GM12878 (cell line): Measurements from ENCODE around the gene SAMD1. TPM values are rescaled to one million over a fixed set of nuclear protein-coding genes. Genes with fewer than 3 reads are reported as not detected.

Experiments used
- ATAC-seq: fragments of 200-7000 bp; cut with Tn5 transposase; 3 replicates; pipeline ENCODE4 v1.9.1; 2020; ENCODE audit warnings: mild to moderate bottlenecking, moderate library complexity
- BruUV-seq: library from RNA; stranded (reverse); fragments of 400-500 nt; replicated peaks from 2 replicates; lab custom pipeline; 2021; lab: Mats Ljungman, UMichigan
- CTCF ChIA-PET: fragments of 300-600 bp; sonication (Branson Sonifier 250); formaldehyde crosslinking; extraction: SDS; loops from one replicate; lab custom pipeline; 2021; ENCODE audit warnings: inconsistent platforms; lab: Yijun Ruan, JAX
- POLR2A ChIA-PET: fragments of 350-600 bp; formaldehyde crosslinking; extraction: SDS; loops from one replicate; lab custom pipeline; 2021; ENCODE audit warnings: inconsistent platforms; lab: Charles Lee
- RAD21 ChIA-PET: fragments of 300-600 bp; sonication (Branson Sonifier 250); formaldehyde crosslinking; loops from one replicate; lab custom pipeline; 2023; ENCODE audit warnings: antibody characterized with exemption; ENCODE audit not compliant: unreplicated experiment; lab: Charles Lee
- SMC1A ChIA-PET: fragments of 300-600 bp; sonication (Branson Sonifier 250); formaldehyde crosslinking; loops from one replicate; lab custom pipeline; 2023; ENCODE audit not compliant: unreplicated experiment, uncharacterized antibody; lab: Charles Lee
- DNase-seq: peaks from one replicate; pipeline ENCODE4 v3.0.0-alpha.2; 2011; ENCODE audit warnings: low read depth, low spot score
- FAIRE-seq: peaks from 3 replicates; lab custom pipeline; 2011; peaks lifted over from hg19 to GRCh38; lab: Jason Lieb, UNC
- H2AFZ ChIP-seq: 2 replicates; pipeline ENCODE4 v1.6.0; 2011; ENCODE audit warnings: low read depth, low read length, control low read depth; ENCODE audit not compliant: control insufficient read depth
- H3K27ac ChIP-seq: 2 replicates; pipeline ENCODE4 v1.5.1; 2011; ENCODE audit warnings: control low read depth; ENCODE audit not compliant: control insufficient read depth, insufficient read depth
- H3K27me3 ChIP-seq, 2 experiments: replicated peaks in 1 of 2; 2 replicates each; pipeline versions ENCODE4 v1.6.0 to v1.6.1; 2011; ENCODE audit warnings: low read length in 1 of 2; ENCODE audit not compliant: control insufficient read depth in 2 of 2, insufficient read depth in 2 of 2
- H3K36me3 ChIP-seq, 2 experiments: 2 replicates each; pipeline ENCODE4 v1.5.1; 2011; ENCODE audit warnings: low read length in 1 of 2; ENCODE audit not compliant: control insufficient read depth in 2 of 2, insufficient read depth in 2 of 2
- H3K4me1 ChIP-seq: 2 replicates; pipeline ENCODE4 v1.6.1; 2011; ENCODE audit warnings: mild to moderate bottlenecking, low read length, moderate library complexity, mixed read lengths; ENCODE audit not compliant: control insufficient read depth, insufficient read depth
- H3K4me2 ChIP-seq: 2 replicates; pipeline ENCODE4 v1.6.0; 2011; ENCODE audit warnings: control low read depth; ENCODE audit not compliant: control insufficient read depth, insufficient read depth
- H3K4me3 ChIP-seq: fragments of 200-600 bp; sonication (generic); 2 replicates; pipeline ENCODE4 v1.5.1; 2016
- H3K79me2 ChIP-seq: 2 replicates; pipeline ENCODE4 v1.6.0; 2011; ENCODE audit warnings: low read length; ENCODE audit not compliant: control insufficient read depth, insufficient read depth
- H3K9ac ChIP-seq: 2 replicates; pipeline ENCODE4 v1.8.0; 2011; ENCODE audit warnings: low read length, control low read depth, mixed read lengths; ENCODE audit not compliant: control insufficient read depth, insufficient read depth
- H3K9me3 ChIP-seq: replicated peaks from 3 replicates; pipeline ENCODE4 v1.5.1; 2011; ENCODE audit warnings: mild to moderate bottlenecking, low read length; ENCODE audit not compliant: control insufficient read depth, insufficient read depth
- H4K20me1 ChIP-seq: 2 replicates; pipeline ENCODE4 v1.6.0; 2011; ENCODE audit not compliant: control insufficient read depth, insufficient read depth
- CREB1 ChIP-seq: IDR thresholded peaks from 2 replicates; pipeline ENCODE4 v1.6.1; 2012; ENCODE audit warnings: low read depth, mild to moderate bottlenecking, inconsistent platforms
- JUNB ChIP-seq: IDR thresholded peaks from 2 replicates; pipeline ENCODE4 v1.6.1; 2016; ENCODE audit warnings: antibody characterized with exemption, mild to moderate bottlenecking
- KAT2A ChIP-seq: conservative IDR thresholded peaks from 2 replicates; pipeline ENCODE4 v1.6.1; 2011; ENCODE audit warnings: low read depth, low read length; ENCODE audit not compliant: control insufficient read depth
- KDM1A ChIP-seq: fragments of 200-600 bp; sonication (generic); IDR thresholded peaks from 2 replicates; pipeline ENCODE4 v1.6.1; 2016; ENCODE audit warnings: borderline replicate concordance
- NFXL1 ChIP-seq: fragments of 450-650 bp; IDR thresholded peaks from 2 replicates; pipeline ENCODE4 v1.6.1; 2017; ENCODE audit warnings: antibody characterized with exemption, mild to moderate bottlenecking, borderline replicate concordance
- RAD21 ChIP-seq: IDR thresholded peaks from 2 replicates; pipeline ENCODE4 v1.6.1; 2011; ENCODE audit warnings: mild to moderate bottlenecking, low read depth, low read length, moderate library complexity; ENCODE audit not compliant: insufficient read depth
- SREBF1 ChIP-seq: IDR thresholded peaks from 2 replicates; pipeline ENCODE4 v1.6.1; 2012; ENCODE audit warnings: mild to moderate bottlenecking, low read length
- STAT3 ChIP-seq: IDR thresholded peaks from 2 replicates; pipeline ENCODE4 v1.6.1; 2011; ENCODE audit warnings: low read depth, low read length, improper control_type of control experiment
- WRNIP1 ChIP-seq: IDR thresholded peaks from 2 replicates; pipeline ENCODE4 v1.6.1; 2011; ENCODE audit warnings: low read depth, low read length, improper control_type of control experiment, borderline replicate concordance
- WGBS: methylation state at CpG from one replicate; pipeline ENCODE4 v1.1.6; 2016; ENCODE audit warnings: low lambda C conversion rate; ENCODE audit not compliant: insufficient replicate concordance, insufficient coverage; ENCODE audit errors: missing lambda C conversion rate; 5-methylcytosine and 5-hydroxymethylcytosine counted together
- in situ Hi-C: fragments of 300-500 bp; cut with MboI; formaldehyde crosslinking; loops from 9 replicates; pipeline ENCODE4 v1.14.3; 2018; ENCODE audit warnings: mixed read lengths
- intact Hi-C: fragments of 100-400 bp; cut with micrococcal nuclease; formaldehyde crosslinking; loops from one replicate; pipeline ENCODE4 v1.14.2; 2022; ENCODE audit not compliant: unreplicated experiment
- polyA plus RNA-seq, 11 experiments: library from polyadenylated mRNA; depleted of rRNA in 4 of 11; unstranded in 6 of 11; stranded (reverse) in 5 of 11; fragments of >200 nt; fragmentation: Nextera tagmentation in 4 of 11; fragmentation: Illumina TruSeq in 1 of 11; extraction: Ambion mirVana in 4 of 11; extraction: Trizol in 1 of 11; gene quantifications; 1 replicate in 1 of 11; 2 replicates in 10 of 11; pipeline versions ENCODE4 v1.2.1 to v1.2.3, GENCODE V29; 2011 to 2016; ENCODE audit warnings: inconsistent platforms in 2 of 11, missing spikeins in 2 of 11, low read depth in 1 of 11
- total RNA-seq, 4 experiments: library from RNA; depleted of rRNA in 3 of 4; stranded (reverse); fragments of >200 nt in 3 of 4; fragmentation: Illumina TruSeq in 1 of 4; extraction: Trizol in 1 of 4; gene quantifications; 2 replicates each; pipeline versions ENCODE4 v1.2.1 to v1.2.3, GENCODE V29; 2013 to 2021

The SAMD1 gene
- total and polyA plus RNA-seq, 10 of the 15 experiments (the other 5 are each of a cell fraction or from before 2014, with no cell fraction given), result 3.0 to 71.7 (median 19.3) TPM

- no peaks in the 10 kb centered on the region for H3K4me1 ChIP-seq
- SMC1A ChIA-PET, result no interaction called here
- no peaks in the 10 kb centered on the region for H3K27me3 ChIP-seq
- no peak overlapping the region for H2AFZ ChIP-seq
- BruUV-seq, result no TSS peak
- H3K4me2 ChIP-seq, result no peak overlapping the region
- no peaks in the 10 kb centered on the region for H4K20me1 ChIP-seq
- H3K9ac ChIP-seq, result no peak overlapping the region
- CTCF ChIA-PET, result interaction anchor here (1.1 to 2.2 kb wide), 2 partner anchors 12 to 29 kb away, joined by 5 to 12 read pairs; no protein-coding TSS in a partner anchor
- no peak for DNase-seq
- POLR2A ChIA-PET, result no interaction called here
- no peak for FAIRE-seq
- WGBS, result 94% methylated on average over 10 of the region's 10 CpGs
- no peaks in the 10 kb centered on the region for H3K9me3 ChIP-seq
- intact Hi-C loops (no loop called here), in situ Hi-C loops (no loop called here)
- RAD21 ChIA-PET, result no interaction called here
- H3K79me2 ChIP-seq, result no peaks in the 10 kb centered on the region
- TF ChIP-seq CREB1, result no peak
- no peak for TF ChIP-seq NFXL1
- no peak for TF ChIP-seq KAT2A
- TF ChIP-seq KDM1A, result no peak
- no peak for TF ChIP-seq STAT3
- TF ChIP-seq WRNIP1, result no peak
- no peak for TF ChIP-seq RAD21
- no peak for TF ChIP-seq SREBF1
- TF ChIP-seq JUNB, result no peak
- TF ChIP-seq, all 136 proteins: peak for 0
- no peak for ATAC-seq
- Histone ChIP-seq H3K36me3 (peaks cover 6 to 10% of the 10 kb centered on the region in 2 experiments; a peak in 2 of 4 replicates), H3K27ac (no peak overlapping the region), H3K4me3 (no peak overlapping the region)
These were observed 12.2 kb upstream of the SAMD1 start for GRCh38 chr19:14102756-14103155.
